Activated T-cell treated with anti-CD3 and anti-CD28 coated beads for 1 hour (primary cell): ENCODE results near the gene KIAA1671.
"Not testable (repeated sequence)": the region's sequence is repeated elsewhere in the genome, so short reads cannot be mapped to it uniquely, and the experiment has no call there.

Source experiments
- DNase-seq: peaks from one replicate; pipeline ENCODE4 v3.0.0-alpha.2; 2020; ENCODE audit warnings: low read depth

Gene KIAA1671

GRCh38 chr22:24951942-24952836 is at the start of gene KIAA1671:
TSS of gene KIAA1671 (plus strand) at chr22:24952716. CDS start at chr22:25028000, 75,284 bp downstream.
- peak; percentile 84 for DNase-seq

GRCh38 chr22:24905909-24906308 is 46.6 kb upstream of the KIAA1671 start:
- DNase-seq: no peak

- not testable (repeated sequence) for DNase-seq
Measured at GRCh38 chr22:24907101-24907500, 45.4 kb upstream of the KIAA1671 start.

DNA sequence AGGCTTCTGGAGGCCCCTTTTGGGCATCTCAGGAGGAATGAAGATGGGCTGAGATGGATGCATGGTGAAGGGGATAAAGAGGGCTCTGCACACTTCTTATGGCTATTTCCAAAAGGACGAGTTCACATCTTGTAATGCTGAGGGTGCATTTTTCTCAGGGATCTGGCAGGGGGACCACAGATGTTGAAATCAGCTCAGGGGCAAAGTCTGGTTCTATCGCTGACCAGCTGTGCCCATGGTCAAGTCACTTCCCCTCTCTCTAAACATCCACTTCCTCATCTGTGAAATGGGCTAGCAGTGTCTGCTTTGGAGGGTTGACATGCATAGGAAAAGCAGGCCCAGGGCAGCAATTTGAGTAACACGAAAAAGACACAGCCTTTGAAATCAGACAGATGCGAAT is 32.5 kb upstream of the KIAA1671 start:
- no peak for DNase-seq

DNA sequence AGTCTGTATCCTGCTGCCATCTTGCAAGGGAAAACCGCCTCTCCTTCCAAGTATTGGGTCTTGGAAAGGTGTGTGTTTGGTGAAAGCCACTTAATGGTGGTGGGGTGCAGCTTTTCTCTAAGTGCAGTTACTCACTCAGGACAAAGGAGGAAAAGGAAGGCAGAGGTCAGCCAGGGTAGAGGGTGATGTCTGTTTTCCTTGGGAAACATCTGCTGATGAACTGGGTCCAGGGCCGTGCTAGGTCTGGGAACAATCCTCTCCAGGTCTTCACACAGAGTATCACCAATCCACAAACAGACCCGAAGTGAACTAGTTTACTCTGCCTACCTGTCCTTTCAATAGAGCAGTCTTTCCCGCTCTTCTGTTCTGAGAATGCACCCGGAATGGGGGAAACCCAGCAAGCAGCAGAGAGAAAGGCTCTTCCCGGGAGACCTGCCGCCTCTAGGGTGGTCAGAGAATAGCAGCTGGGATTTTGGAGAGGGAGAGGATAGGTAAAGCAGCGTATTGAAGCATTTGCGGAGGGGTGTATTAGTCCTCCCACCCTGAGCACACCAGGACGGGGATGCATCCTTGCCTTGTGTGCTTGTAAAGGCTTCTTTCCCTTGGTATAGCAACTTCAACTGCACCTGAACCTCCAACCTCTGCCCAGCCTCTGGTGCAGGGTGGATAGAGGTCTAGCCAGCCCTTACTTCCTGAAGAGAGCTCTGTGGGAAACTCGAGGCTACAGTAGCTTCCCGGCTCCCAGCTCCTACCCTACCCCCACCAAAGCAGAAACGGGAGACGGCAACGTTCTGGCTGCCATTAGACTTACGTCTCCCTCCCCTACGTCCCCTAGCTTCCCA is 26.7 kb upstream of the KIAA1671 start:
- no peak for DNase-seq

- no peak for DNase-seq
Measured at GRCh38 chr22:24926428-24926725, 26.1 kb upstream of the KIAA1671 start.

DNA sequence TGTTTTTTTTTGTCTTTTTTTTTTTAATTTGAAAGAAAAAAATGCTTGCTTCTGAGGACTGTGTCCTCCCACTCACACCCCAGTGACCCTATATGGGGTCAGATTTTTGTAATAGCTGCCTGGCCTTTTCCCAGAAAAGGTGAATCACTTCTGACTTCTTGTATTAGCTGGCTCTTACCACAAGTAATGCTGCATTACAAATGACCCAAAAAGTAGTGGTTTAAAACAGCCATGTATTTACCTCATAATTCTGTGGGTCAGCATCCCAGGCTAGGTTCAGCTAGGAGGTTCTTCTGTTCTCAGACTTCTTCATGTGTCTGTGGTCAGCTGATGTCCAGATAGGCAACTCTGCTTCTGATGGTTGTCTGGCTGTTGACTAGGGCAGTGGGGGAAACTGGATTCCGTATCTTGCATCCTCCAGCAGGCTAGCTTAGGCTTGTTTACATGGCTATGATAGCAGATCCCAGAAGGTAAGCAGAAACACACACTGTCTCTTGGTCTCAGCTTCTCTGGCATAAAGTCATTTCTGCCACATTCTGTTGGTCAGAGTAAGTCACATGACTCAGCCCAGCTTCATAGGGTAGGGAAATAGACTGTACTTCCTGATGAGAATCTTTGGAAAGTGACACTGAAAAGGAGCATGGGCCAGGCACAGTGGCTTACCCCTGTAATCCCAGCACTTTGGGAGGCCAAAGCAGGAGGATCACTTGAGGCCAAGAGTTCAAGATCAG is 25.5 kb upstream of the KIAA1671 start:
- no peak for DNase-seq

GRCh38 chr22:24928322-24928721 is 24.2 kb upstream of the KIAA1671 start:
- DNase-seq: no peak

GRCh38 chr22:24930678-24931077 is 21.8 kb upstream of the KIAA1671 start:
- DNase-seq: no peak

DNA sequence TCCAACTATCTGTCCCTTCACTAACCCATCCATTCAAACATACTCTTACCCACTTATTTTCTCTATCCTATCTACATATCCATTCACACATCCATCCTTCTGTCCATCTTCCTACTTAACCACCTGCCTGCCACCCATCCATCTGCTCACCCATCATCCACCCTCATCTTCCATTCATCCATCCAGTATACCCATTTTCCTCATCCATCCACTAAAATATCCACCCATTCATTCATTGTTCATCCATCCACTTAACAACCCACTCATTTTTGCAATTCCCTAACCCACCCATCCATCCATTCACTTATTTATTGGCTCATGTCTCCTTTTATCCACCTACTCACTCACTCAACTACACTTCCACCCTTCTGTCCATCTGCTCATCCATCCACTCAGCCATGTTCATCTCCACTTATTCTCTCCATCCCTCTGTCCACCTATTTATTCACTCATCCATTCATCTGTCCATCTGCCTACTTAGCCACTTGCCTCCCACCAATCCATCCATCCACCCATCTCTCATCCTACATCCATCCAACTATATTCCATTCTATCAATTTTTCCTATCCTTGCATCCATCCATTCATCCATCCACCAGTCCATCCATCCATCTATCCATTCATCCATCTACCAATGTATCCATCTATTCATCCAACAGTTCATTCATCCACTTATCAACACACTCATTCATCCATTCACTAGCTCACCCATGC is 16.6 kb upstream of the KIAA1671 start:
- DNase-seq: no peak

DNA sequence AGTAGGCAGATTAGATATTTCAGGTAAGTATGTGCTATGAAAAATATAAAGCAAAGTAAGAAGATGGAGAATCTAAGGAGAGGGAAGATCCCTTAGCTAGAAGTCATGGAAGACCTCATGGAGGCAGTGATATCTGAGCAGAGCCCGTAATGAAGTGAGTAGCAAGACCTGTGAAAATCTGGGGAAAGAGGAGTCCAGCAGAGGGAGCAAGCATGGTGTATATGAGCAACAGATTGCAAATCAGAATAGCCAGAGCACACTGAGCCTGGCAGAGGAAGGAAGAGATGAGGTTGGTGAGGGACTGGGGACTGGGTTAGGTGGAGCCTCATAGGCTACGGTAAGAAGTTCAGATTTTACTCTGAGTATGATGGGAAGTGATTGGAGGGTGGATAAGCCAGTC is 15.4 kb upstream of the KIAA1671 start:
- DNase-seq: no peak

DNA sequence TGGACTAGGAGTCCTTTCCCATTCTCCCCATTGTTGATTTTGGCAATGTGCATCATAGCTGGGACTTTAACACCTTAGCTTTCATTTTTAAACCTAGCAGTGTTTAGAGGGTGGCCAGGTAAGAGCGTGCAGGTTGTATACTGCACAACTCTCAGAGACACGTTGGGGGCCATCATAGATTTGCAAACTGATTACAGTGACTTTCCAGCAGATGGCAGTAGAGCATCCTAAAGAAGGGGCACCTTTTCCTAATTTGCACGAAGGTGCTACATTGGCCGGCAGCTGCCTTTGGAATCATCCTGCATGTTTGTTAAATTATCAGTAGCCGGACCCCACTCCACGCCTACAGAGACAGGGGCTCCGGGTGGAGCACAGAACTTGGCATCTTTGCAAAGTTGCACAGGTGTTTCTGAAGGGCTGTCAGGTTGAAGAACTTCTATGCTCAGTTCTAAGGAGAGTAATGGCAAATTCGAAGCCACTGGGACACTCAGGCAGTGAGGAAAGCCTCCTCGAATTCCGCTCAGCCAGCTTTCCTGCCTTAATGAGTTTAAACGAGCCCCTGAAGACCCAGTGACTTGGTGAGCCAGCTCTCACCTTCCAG is 13.7 kb upstream of the KIAA1671 start:
- DNase-seq: no peak

- no peak for DNase-seq
Measured at GRCh38 chr22:24942301-24942700, 10.2 kb upstream of the KIAA1671 start.

GRCh38 chr22:24944217-24944937 is 8.1 kb upstream of the KIAA1671 start:
- DNase-seq: no peak

DNA sequence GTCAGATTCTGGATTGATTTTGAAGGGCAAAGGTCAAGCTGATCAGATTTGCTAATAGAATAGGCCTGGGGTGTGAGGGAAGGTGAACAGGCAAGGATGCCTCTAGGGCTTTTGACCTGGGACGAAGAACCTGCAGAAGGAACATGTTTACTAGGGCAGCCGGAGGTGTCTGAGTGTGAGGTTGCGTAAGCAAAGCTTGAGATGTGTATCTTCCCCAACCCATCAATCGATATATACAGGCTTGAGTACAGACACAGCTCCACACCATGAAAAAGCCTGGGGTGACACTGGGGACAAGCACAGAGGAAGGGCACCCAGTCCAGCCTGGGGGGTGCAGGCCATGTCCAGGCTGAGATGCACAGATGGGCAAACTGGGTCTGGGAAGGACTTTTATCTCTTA is 7.1 kb upstream of the KIAA1671 start:
- no peak for DNase-seq

DNA sequence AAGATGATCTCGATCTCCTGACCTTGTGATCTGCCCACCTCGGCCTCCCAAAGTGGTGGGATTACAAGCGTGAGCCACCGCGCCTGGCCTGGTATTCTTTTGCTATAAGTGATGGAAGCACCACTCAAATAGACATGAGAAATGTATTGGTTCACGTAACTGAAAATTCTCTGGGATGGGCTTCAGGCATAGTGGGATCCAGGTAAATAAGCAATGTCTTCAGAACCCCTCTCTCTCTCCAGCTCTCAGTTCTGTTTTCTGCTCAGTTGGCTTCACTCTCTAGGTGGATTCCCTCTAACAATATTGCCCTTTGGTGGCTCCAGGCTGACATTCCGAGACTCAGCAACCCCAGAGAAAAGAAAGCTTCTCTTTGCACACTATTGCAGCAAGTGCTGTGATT is 5.1 kb upstream of the KIAA1671 start:
- DNase-seq: no peak

- no peak for DNase-seq
Measured at GRCh38 chr22:24947881-24948280, 4.6 kb upstream of the KIAA1671 start.

DNA sequence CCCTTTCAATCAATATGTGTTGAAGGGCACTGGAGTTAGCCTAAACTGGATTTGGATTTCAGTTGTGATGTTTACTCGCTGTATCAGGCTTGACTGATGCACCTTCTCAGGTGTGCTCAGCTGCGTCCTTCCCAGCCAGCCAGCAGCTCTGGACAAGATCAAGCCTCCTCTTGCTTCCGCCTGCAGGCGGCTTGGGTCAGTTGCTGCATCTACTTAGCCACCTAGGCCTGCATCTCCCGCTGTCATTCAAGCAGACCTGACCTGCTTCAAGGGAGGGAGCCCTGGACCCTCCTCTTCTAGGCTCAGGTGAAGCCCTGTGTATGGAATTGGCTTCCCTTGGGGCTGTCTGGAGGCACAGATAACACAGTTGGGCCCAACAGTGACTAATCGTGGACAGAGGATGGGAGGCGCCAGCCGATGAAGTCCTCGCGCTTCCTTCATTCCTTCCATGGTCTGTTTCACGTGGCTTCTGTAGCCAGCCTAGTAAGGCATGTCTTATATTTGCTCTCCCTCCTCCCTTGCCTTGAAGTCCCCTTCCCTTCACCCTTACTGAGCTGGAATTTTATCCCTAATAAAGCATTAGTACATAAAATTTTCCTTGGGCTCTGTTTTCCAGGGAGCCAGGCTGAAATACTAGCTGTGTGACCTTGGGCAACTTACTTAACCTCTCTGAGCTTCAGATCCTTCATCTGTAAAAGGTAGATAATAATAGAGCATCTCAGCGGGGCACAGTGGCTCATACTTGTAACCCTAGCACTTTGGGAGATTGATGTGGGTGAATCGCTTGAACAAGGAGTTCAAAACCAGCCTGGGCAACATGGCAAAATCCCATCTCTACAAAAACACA is 3.9 kb upstream of the KIAA1671 start:
- DNase-seq: no peak

DNA sequence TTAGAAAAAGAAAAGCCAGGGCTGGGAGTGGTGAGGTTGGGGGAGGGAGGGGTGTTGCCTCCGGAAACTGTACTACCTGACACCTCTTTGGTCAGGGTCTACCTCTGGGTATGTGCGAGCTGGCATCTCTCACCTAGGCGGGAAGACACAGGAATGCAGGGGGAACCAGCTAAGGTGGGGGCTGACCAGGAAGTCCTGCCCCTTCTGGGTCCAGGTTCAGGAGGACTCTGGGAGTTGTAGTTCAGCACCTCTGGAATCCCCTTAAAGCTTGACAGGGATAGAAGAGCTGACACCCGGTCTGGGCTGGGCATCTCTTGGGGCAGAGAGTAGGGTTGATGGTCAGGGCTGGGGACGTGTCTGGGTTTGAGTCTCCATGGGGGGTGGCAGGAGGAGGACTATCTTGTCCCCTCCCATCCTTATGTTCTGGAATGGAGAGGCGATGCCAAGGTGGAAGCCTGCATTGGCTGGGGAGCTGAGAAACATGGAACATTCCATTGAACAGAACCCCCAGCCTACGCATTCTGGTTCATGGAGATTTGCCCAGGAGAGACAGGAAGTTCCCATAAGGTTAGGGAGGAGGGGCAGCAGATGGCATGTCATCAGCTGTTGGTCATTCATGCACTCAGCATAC is 2.1 kb upstream of the KIAA1671 start:
- no peak for DNase-seq
